GM19438 (cell line): ENCODE results near the gene COPS9.

Experiments used
- ATAC-seq: cut with Tn5 transposase; IDR thresholded peaks from one replicate; pipeline ENCODE4 v1.9.1; 2021; ENCODE audit warnings: low read depth; ENCODE audit not compliant: unreplicated experiment

Gene COPS9

GRCh38 chr2:240136013-240136670 is at the start of gene COPS9:
COPS9 (minus strand) TSS chr2:240136305; CDS start chr2:240136284, 21 bp downstream.
- ATAC-seq = peak; percentile 89

DNA sequence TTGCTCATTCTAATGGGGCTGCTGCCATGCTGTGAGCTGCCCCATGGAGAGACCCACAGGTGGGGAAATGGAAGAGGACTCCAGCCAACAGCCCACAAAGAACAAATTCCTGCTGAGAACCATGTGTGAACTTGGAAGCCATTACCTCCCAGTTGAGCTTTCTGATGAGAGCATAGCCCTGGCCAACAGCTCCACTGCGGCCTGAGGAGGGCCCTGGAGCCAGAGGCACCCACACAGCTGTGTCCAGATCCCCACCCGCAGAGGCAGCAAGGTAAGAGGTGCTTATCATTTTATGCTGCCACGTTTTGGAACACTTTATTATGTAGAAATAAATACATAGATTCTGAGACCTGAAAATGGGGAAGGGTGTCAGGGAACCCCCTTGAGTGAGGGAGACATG is 48.6 kb upstream of the COPS9 start:
- no peak for ATAC-seq

DNA sequence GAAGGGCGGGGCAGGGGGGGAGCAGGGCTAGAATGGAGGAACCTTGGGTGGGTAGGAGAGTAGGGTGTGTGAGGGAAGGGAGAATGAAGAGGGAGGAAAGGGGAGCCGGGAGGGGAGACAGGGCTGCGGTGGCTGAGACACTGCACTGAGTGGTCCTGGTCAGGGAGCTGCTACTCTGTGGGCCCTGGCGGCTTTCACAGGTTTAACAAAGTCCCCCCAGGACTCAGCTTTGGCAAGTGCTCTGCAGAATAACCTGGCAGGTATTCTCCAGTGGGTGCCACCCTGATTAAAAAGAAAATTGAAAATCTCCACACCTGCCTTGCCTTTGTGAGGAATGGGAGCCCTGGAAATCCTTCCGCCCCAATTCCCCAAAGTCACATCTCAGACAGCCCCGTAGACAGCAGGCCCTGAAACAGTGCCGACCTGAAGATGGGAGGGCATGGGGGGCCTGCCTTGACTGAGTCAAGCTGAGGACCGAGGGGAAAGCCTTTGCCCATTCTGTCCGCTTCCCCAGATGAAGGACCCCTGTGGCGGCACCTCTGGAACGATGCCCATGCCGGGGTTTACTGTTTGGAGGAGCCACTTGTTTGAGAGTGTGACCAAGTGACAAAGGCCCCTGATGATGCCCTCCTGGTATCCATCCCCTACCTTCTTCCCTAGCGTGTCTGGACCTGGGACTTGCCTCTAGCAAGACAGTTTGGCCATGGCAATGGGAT is 47.9 kb upstream of the COPS9 start:
- no peak for ATAC-seq

DNA sequence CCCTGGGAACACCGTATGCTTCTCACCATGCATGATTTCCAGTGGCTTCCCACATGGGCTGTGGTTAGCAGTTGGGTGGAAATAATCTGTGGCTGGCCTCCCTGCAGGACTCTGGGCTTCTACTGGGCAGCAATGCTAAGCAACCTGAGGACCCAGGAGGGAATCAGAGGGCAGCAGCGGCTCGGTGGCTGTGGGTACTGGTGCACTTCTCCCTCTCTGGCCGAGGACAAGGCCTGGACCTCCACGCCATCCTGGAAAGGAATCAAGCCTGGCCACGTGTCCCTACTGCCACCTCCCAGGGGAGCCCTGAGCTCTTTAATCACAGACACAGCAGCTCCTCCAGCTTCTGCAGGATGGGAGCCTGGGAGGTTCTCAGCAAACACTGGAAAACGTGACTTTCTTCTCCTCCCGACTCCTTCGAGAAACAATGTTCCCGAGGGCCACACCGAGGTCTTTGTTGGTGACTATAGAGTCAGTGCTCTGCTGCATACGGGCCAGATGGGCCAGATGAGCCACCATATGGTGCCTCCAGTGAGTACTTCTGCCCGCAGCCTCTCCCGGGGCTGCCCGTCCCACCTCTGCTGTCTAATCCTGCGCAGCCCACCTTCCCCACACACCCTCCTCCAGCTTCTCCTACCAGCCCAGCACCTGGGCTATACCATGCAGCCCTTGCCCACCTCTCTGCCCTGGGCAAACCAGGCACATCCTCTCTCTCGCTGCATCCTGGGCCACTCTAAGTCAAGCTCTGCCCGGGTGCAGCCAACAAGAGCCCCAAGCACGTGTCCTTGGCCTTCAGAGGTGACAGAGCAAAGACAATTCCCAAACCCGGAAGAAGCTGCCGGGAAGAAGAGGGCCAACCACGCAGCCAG is 47.1 kb upstream of the COPS9 start:
- no peak for ATAC-seq

DNA sequence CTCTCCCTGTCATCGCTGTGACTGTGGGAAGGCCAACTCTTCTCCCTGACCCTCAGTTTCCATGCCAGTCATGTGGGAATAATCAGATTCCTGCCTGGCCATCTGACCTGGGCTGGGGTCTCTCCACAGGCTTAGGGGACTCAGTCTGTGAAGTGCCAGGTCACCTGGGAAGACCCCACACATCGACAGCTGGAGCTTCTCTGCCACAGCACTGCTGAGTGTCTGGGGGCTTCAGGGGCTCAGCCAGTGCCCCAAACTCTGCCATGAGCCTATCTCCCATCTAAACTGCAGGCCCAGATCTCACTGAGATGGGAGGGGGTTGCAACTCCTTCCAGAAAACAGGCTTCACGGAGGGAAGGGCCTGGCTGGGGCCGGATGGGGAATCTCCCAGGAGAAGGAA is 46.4 kb upstream of the COPS9 start:
- no peak for ATAC-seq

GRCh38 chr2:240182001-240182400 is 45.9 kb upstream of the COPS9 start:
- no peak for ATAC-seq

DNA sequence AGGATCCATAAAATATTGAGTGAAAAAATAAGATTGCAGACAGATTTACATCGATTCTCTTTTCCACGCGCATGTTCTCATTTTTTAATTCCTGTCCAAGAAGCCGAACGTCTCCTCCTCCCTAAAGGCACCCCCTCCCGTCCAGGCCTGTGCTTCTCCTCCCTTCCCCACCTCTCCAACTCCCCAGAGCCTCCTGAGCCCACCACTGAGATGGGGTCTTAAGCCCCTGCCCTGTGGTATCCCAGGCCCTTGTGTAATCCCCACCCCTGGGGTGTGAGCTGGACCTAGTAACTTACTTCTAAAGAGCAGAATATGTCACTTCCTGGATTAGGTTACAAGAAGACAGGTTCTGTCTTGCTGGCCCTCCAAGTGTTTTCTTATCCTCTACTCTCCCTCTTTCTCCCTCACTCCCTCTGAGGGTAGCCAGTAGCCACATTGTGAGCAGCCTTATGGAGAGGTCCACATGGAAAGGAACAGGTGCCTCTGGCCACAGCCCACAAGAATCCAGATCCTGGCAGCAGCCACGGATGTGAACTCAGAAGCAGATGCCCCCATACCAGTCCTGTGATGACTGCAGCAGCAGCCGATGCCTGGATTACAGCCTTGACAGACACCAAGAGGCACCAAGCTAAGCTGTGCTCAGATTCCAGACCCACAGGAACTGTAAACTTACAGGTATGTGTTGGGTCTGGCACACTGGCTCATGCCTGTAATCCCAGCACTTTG is 44.0 kb upstream of the COPS9 start:
- no peak for ATAC-seq

GRCh38 chr2:240179186-240179815 is 43.2 kb upstream of the COPS9 start:
- no peak for ATAC-seq

DNA sequence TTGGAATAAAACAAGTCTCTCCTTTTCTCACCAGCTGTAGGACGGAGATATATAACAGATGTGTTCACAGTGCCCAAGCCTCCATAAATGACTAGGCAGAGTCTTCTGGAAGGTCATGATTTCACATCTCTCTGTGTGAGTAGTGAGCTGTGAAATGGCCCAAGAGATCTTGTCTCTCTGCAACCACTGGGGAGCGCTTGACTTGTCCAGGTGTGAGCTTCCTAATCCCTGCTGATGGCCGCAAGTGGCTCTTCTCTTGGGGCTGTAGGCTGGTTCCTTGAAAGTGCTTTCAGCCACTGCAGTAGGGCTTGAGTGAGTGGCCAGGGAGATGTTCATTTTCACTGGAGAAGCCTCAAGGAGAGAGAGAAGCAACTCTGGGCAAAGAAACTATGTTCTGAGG is 42.5 kb upstream of the COPS9 start:
- no peak for ATAC-seq

DNA sequence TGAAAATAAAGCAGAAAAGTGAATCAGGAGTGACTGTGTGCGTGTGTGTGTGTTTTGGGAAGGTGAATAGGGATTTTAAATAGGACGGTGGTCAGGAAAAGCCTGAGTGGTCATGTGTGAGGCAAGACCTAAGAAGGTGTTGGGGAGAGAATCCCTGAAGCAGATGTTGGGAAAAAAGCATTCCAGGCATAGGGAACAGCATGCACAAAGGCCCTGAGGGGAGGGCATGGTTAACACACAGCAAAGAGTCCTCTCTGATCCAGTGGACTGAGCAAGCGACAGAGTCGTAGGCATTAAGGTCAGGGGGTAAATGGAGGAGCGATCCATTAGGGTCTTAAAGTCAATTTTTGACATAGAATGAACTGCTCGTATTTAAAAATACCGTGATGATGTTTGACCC is 38.4 kb upstream of the COPS9 start:
- ATAC-seq = no peak

GRCh38 chr2:240172071-240172895 is 36.2 kb upstream of the COPS9 start:
- ATAC-seq = no peak

DNA sequence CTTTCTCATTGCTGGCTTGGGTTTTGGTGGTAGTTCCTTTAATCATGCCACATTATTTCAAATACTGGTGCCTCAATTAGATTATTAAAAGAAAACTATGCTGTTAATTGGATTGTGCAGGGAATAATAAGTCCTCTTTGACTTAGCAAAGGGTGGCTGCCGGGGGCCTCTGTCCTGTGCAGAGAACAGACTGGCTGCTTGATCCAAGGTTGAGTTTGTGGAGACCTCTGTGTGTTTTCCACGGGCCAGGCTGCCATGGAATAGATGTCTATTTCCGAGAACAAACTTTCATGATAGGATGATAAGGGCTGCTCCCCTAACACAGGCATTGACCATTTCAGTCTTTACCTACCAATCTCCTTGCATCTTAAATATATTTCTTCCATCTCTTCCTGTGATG is 34.8 kb upstream of the COPS9 start:
- ATAC-seq = no peak

- no peak for ATAC-seq
Measured at GRCh38 chr2:240170354-240170735, 34.2 kb upstream of the COPS9 start.

DNA sequence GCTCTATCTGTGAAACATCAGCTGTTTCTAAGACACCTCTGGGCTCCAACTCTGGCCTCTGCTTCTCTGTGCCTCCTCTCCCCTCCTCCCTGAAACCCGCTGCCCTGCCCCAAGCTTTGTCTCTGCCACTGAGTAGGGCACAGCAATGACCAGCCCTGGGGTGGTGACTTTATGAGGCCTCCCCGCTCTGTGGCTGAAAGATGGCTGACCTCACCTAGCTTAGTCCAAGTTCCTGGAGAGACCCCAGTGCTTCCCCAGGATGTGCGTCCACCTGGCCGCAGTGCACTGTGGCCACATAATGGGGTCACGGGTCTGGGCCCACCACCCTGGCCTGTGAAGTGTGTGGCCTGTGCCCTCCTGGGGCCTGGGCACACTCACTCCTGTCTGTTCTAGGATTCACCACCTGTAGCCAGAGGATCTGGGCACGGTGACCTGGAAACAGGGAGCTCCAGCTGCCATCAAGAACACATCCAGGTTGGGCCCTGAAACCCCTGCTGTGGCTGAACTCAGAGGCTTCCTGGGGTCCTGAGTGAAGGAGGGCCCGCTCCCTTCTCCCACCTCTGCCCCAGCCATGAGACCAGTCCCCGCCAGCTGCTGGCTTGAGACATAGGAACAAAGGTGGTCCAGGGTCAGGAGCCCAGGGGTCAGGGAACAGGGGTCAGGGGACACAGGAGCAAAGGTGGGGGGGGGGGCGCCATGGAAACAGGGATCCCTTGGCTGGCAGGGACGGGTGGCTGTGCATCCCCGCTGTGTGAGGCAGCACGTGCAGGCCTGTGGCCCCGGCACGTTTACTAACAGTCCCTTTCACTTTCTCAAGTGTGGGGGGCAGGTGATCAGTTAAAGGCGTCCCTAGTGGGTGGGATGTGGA is 33.6 kb upstream of the COPS9 start:
- no peak for ATAC-seq

DNA sequence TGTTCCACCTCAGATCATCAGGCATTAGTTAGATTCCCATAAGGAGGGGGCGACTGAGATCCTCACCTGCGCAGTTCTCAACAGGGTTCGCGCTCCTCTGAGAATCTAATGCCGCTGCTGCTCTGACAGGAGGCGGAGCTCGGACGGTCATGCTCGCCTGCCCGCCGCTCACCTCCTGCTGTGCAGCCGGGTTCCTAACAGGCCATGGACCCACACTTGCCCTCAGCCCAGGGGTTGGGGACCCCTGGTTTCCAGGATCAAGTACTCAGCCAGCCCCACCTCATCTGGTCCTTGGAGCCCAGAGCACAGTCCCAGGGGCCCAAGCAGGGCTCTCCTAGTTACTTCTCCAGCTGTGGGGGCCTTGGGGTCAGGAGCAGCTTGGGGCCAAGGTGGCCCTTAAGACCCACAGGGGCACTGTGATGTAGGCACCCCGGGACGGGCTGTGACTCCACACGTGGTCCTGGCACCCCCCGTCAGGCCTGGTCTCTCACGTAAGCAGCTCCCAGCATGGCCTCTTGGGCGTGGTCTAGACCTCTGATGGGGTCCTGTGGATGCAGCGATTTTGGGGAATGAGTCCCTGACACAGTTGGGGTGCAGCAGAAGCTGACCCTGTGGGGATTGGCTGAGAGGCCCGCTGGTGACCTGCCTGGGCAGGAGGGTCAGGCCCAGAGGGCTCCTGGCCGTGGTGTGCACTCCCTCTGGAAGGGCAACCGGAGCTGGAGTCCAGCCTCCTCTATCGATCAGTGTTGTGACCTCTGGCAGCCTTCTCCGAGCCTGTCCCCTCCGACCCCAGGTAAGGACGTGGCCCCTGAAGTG is 32.6 kb upstream of the COPS9 start:
- ATAC-seq = no peak

GRCh38 chr2:240168041-240168440 is 31.9 kb upstream of the COPS9 start:
- no peak for ATAC-seq

DNA sequence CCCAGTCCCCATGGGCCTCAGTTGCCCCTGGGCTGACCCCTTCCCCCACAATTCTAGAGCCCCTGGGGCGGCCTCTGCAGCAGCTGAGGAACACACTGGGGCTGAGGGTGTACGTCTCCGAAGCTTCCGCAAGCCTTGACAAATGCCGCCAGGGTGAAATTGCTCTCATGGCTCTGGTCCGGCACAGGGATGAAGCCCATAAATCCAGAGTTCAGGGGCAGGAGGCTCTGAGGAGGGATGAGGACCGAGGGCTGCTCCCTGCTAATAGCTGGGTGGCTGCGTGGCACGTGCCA is 31.4 kb upstream of the COPS9 start:
- ATAC-seq = no peak
